Measurements from ENCODE around the gene APBB2.

Gene APBB2

GRCh38 chr4:41026971-41027370 lies 187.4 kb downstream of the APBB2 start:
- H3K4me3 ChIP-seq (ENCODE audit: low read depth, low read length), result no peak overlapping the region
- in situ Hi-C loops (cut with HindIII; ENCODE audit: low sequenced_read_pairs), result no loop called here
- no peak for DNase-seq (ENCODE audit: low read depth)
- TF ChIP-seq, protein P1, sequence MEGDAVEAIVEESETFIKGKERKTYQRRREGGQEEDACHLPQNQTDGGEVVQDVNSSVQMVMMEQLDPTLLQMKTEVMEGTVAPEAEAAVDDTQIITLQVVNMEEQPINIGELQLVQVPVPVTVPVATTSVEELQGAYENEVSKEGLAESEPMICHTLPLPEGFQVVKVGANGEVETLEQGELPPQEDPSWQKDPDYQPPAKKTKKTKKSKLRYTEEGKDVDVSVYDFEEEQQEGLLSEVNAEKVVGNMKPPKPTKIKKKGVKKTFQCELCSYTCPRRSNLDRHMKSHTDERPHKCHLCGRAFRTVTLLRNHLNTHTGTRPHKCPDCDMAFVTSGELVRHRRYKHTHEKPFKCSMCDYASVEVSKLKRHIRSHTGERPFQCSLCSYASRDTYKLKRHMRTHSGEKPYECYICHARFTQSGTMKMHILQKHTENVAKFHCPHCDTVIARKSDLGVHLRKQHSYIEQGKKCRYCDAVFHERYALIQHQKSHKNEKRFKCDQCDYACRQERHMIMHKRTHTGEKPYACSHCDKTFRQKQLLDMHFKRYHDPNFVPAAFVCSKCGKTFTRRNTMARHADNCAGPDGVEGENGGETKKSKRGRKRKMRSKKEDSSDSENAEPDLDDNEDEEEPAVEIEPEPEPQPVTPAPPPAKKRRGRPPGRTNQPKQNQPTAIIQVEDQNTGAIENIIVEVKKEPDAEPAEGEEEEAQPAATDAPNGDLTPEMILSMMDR (IDR thresholded peaks at IDR 0.05; ENCODE audit: low read depth, low read length, missing control alignments), result no peak

- H3K4me3 ChIP-seq (ENCODE audit: low read depth, low read length), result no peak overlapping the region
- no peak for DNase-seq (ENCODE audit: low read depth)
- in situ Hi-C loops (cut with HindIII; ENCODE audit: low sequenced_read_pairs), result no loop called here
- TF ChIP-seq, protein P1 (IDR thresholded peaks at IDR 0.05; ENCODE audit: low read depth, low read length, missing control alignments), result no peak
Observed at GRCh38 chr4:41025824-41026223, 188.5 kb downstream of the APBB2 start.

GRCh38 chr4:41024556-41025491 lies 189.5 kb downstream of the APBB2 start:
- TF ChIP-seq, protein P1 (IDR thresholded peaks at IDR 0.05; ENCODE audit: low read depth, low read length, missing control alignments), result no peak
- no peak for DNase-seq (ENCODE audit: low read depth)
- in situ Hi-C loops (cut with HindIII; ENCODE audit: low sequenced_read_pairs), result no loop called here
- no peak overlapping the region for H3K4me3 ChIP-seq (ENCODE audit: low read depth, low read length)

DNA sequence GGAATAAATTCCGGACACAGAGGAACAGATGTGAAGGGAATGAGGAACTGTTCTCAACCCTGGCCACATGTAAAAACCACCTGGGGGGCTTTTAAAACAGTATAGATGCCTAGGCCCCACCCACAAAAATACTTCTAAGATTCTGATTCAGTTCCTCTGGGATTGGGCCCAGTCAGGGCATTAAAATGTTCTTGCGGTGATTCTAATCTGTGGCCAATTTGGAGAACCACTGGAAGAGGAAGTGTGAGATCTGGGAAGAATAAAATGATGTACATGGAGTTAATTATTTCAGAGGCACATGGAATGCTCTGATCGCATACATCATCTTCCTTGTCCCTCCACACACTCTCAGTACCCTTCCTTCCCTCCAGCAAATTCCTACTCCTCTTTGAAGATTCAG lies 192.2 kb downstream of the APBB2 start:
- H3K4me3 ChIP-seq (ENCODE audit: low read depth, low read length), result no peak overlapping the region
- in situ Hi-C loops (cut with HindIII; ENCODE audit: low sequenced_read_pairs), result no loop called here
- TF ChIP-seq, protein P1 (IDR thresholded peaks at IDR 0.05; ENCODE audit: low read depth, low read length, missing control alignments), result no peak
- no peak for DNase-seq (ENCODE audit: low read depth)

DNA sequence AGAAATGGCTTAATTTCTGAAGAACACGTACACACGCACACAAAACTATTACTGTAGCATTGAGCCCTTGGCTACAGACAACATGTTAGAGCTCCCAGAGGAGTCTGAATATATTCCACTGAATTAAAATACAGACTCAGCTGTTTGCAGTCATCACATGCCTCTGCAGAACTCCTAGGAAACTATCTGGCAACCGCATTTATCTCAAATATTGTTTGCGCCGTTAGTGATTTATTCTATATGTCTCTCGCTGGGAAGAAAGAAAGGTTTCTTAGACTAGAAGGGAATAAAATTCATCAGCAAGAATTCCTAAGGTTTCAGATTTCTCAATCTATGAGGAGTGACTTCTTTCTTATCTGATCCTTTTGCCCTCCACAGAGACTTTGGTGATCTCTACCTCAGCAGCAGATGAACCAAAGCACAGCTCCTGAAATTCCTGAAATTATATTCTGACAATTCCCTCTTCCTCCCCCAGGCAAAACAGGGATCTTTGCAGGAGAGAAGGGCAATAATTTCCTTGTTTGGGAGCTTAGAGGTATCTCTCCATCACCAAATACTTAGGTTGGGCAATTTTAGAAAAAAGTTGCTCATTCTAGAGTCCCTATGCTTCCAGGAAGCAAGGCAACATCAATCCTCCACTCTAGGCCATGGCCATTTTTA lies 199.2 kb downstream of the APBB2 start:
- in situ Hi-C loops (cut with HindIII; ENCODE audit: low sequenced_read_pairs), result no loop called here
- no peak for DNase-seq (ENCODE audit: low read depth)
- TF ChIP-seq, protein P1 (IDR thresholded peaks at IDR 0.05; ENCODE audit: low read depth, low read length, missing control alignments), result no peak
- no peak overlapping the region for H3K4me3 ChIP-seq (ENCODE audit: low read depth, low read length)

DNA sequence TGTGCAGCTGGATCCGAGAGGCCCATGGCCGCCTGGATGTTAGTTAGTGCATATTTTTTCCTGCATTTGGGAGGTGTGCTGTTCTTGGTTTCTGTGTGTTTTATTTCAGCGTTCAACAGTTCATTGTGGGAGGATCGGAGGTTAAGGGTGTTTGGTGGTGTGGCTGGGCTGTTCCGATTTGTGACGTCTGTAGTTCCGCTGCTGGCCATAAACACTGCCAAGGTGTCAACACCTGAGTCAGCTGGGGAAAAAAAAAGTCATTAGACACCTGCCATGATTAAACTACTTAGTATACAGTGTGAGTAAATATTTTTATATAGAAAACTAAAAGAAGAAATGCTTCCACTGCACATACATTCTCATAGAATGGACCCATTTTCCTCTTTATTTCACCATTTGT lies 200.2 kb downstream of the APBB2 start:
- H3K4me3 ChIP-seq (ENCODE audit: low read depth, low read length), result no peak overlapping the region
- in situ Hi-C loops (cut with HindIII; ENCODE audit: low sequenced_read_pairs), result no loop called here
- TF ChIP-seq, protein P1 (IDR thresholded peaks at IDR 0.05; ENCODE audit: low read depth, low read length, missing control alignments), result no peak
- no peak for DNase-seq (ENCODE audit: low read depth)
